Activated CD8-positive, alpha-beta T cell treated with anti-CD3 and anti-CD28 coated beads, Interleukin-2, amount 10 ng/mL, durations not matched to agents 7 days and 5 days (primary cell): ENCODE results near the gene ETAA1. TPM values are rescaled to one million over a fixed set of nuclear protein-coding genes. Genes with fewer than 3 reads are reported as not detected.

Experiments used
- ATAC-seq: fragments of 150-1000 bp; cut with Tn5 transposase; one replicate; pipeline ENCODE4 v1.10.0; 2021; ENCODE audit warnings: moderate library complexity
- CTCF ChIA-PET: fragments of 350-600 bp; sonication (Branson Sonifier 250); formaldehyde crosslinking; loops from one replicate; lab custom pipeline; 2021; ENCODE audit warnings: antibody characterized with exemption; lab: Charles Lee
- POLR2A ChIA-PET: fragments of 350-600 bp; sonication (Branson Sonifier 250); formaldehyde crosslinking; loops from one replicate; lab custom pipeline; 2021; ENCODE audit warnings: antibody characterized with exemption; lab: Charles Lee
- DNase-seq: peaks from one replicate; pipeline ENCODE4 v3.0.0-alpha.2; 2020
- H3K27ac Mint-ChIP-seq: one replicate; pipeline ENCODE4 v1.8.0; 2021; ENCODE audit warnings: mild to moderate bottlenecking, mixed read lengths
- H3K27me3 Mint-ChIP-seq: one replicate; pipeline ENCODE4 v1.8.0; 2021; ENCODE audit warnings: low read depth, mixed read lengths
- H3K36me3 Mint-ChIP-seq: one replicate; pipeline ENCODE4 v1.8.0; 2021; ENCODE audit warnings: low read depth, mixed read lengths
- H3K4me1 Mint-ChIP-seq: one replicate; pipeline ENCODE4 v1.8.0; 2021; ENCODE audit warnings: low read depth, mixed read lengths
- H3K4me3 Mint-ChIP-seq: one replicate; pipeline ENCODE4 v1.8.0; 2021; ENCODE audit warnings: mild to moderate bottlenecking, mixed read lengths
- H3K9me3 Mint-ChIP-seq: one replicate; pipeline ENCODE4 v1.8.0; 2022; ENCODE audit warnings: mixed read lengths; ENCODE audit not compliant: insufficient read depth
- total RNA-seq, 2 experiments: library from RNA; stranded (reverse); gene quantifications; one replicate each; pipeline ENCODE4 v1.2.3, GENCODE V29; 2021

Gene ETAA1
- total RNA-seq, 2 experiments from 2014 or later: 8.9 to 10.3 TPM

- ChIA-PET CTCF (no interaction called here), POLR2A (interaction anchor here (0.6 kb wide), 1 partner anchor 71 kb away, joined by 3 read pairs; no protein-coding TSS in a partner anchor)
- ATAC-seq: no peak
- DNase-seq: no peak
- Mint-ChIP-seq H3K4me1 (peaks cover 19% of the 10 kb centered on the region), H3K36me3 (peaks cover 23% of the 10 kb centered on the region), H3K4me3 (no peak overlapping the region), H3K27me3 (no peaks in the 10 kb centered on the region), H3K9me3 (no peaks in the 10 kb centered on the region), H3K27ac (no peak overlapping the region)
These were observed 2.0 kb downstream of the ETAA1 start for GRCh38 chr2:67399144-67399543.

GRCh38 chr2:67399831-67400489, 2.8 kb downstream of the ETAA1 start:
- no peak overlapping the region for H3K27ac Mint-ChIP-seq
- peaks cover 30% of the 10 kb centered on the region for H3K36me3 Mint-ChIP-seq
- no peaks in the 10 kb centered on the region for H3K9me3 Mint-ChIP-seq
- ChIA-PET POLR2A (no interaction called here), CTCF (no interaction called here)
- H3K27me3 Mint-ChIP-seq: no peaks in the 10 kb centered on the region
- no peak for DNase-seq
- peaks cover 20% of the 10 kb centered on the region for H3K4me1 Mint-ChIP-seq
- no peak for ATAC-seq
- no peak overlapping the region for H3K4me3 Mint-ChIP-seq

GRCh38 chr2:67400560-67401485, 3.7 kb downstream of the ETAA1 start:
- DNase-seq (no peak), ATAC-seq (no peak)
- Mint-ChIP-seq H3K36me3 (peaks cover 34% of the 10 kb centered on the region), H3K27me3 (no peaks in the 10 kb centered on the region), H3K4me1 (peaks cover 22% of the 10 kb centered on the region), H3K9me3 (no peaks in the 10 kb centered on the region), H3K4me3 (no peak overlapping the region), H3K27ac (no peak overlapping the region)
- ChIA-PET POLR2A (no interaction called here), CTCF (no interaction called here)

- ChIA-PET POLR2A (no interaction called here), CTCF (no interaction called here)
- Mint-ChIP-seq H3K27ac (no peak overlapping the region), H3K36me3 (peaks cover 31% of the 10 kb centered on the region), H3K27me3 (no peaks in the 10 kb centered on the region), H3K4me1 (peaks cover 6% of the 10 kb centered on the region), H3K9me3 (no peaks in the 10 kb centered on the region), H3K4me3 (no peak overlapping the region)
- DNase-seq (no peak), ATAC-seq (no peak)
These were observed 11.2 kb downstream of the ETAA1 start for GRCh38 chr2:67408346-67408745.

GRCh38 chr2:67412424-67412823, 15.3 kb downstream of the ETAA1 start:
- no peak for ATAC-seq
- Mint-ChIP-seq H3K4me3 (no peak overlapping the region), H3K4me1 (no peaks in the 10 kb centered on the region), H3K36me3 (peaks cover 9% of the 10 kb centered on the region), H3K27me3 (peaks cover 3% of the 10 kb centered on the region), H3K9me3 (no peaks in the 10 kb centered on the region), H3K27ac (no peak overlapping the region)
- POLR2A ChIA-PET: no interaction called here
- CTCF ChIA-PET: no interaction called here
- DNase-seq: no peak

- H3K27ac Mint-ChIP-seq: no peak overlapping the region
- peaks cover 7% of the 10 kb centered on the region for H3K36me3 Mint-ChIP-seq
- no peaks in the 10 kb centered on the region for H3K9me3 Mint-ChIP-seq
- ATAC-seq (no peak), DNase-seq (no peak)
- CTCF ChIA-PET: no interaction called here
- POLR2A ChIA-PET: no interaction called here
- H3K4me1 Mint-ChIP-seq: no peaks in the 10 kb centered on the region
- peaks cover 7% of the 10 kb centered on the region for H3K27me3 Mint-ChIP-seq
- no peak overlapping the region for H3K4me3 Mint-ChIP-seq
These were observed 17.7 kb downstream of the ETAA1 start for GRCh38 chr2:67414867-67415266.

- Mint-ChIP-seq H3K27ac (no peak overlapping the region), H3K4me1 (no peaks in the 10 kb centered on the region), H3K4me3 (no peak overlapping the region), H3K36me3 (peaks cover 2% of the 10 kb centered on the region), H3K27me3 (peaks cover 7% of the 10 kb centered on the region), H3K9me3 (no peaks in the 10 kb centered on the region)
- ChIA-PET POLR2A (no interaction called here), CTCF (no interaction called here)
- ATAC-seq: no peak
- DNase-seq: no peak
These were observed 19.0 kb downstream of the ETAA1 start for GRCh38 chr2:67416136-67416535.

GRCh38 chr2:67423489-67423888, 26.4 kb downstream of the ETAA1 start:
- no peak for DNase-seq
- CTCF ChIA-PET: no interaction called here
- Mint-ChIP-seq H3K4me1 (no peaks in the 10 kb centered on the region), H3K4me3 (no peak overlapping the region), H3K27ac (no peak overlapping the region), H3K36me3 (no peaks in the 10 kb centered on the region), H3K9me3 (no peaks in the 10 kb centered on the region), H3K27me3 (peaks cover 1% of the 10 kb centered on the region)
- ATAC-seq: no peak
- POLR2A ChIA-PET: interaction anchor here (0.7 kb wide), 1 partner anchor 137 kb away, joined by 3 read pairs; no protein-coding TSS in a partner anchor

- Mint-ChIP-seq H3K27ac (no peak overlapping the region), H3K4me1 (no peaks in the 10 kb centered on the region), H3K27me3 (no peaks in the 10 kb centered on the region), H3K4me3 (no peak overlapping the region), H3K9me3 (no peaks in the 10 kb centered on the region), H3K36me3 (no peaks in the 10 kb centered on the region)
- DNase-seq (no peak), ATAC-seq (no peak)
- POLR2A ChIA-PET: no interaction called here
- CTCF ChIA-PET: no interaction called here
These were observed 39.1 kb downstream of the ETAA1 start for GRCh38 chr2:67436221-67436620.

GRCh38 chr2:67437114-67437513, 40.0 kb downstream of the ETAA1 start:
- no peaks in the 10 kb centered on the region for H3K36me3 Mint-ChIP-seq
- ATAC-seq (no peak), DNase-seq (no peak)
- H3K27me3 Mint-ChIP-seq: no peaks in the 10 kb centered on the region
- POLR2A ChIA-PET: no interaction called here
- no peak overlapping the region for H3K4me3 Mint-ChIP-seq
- no peaks in the 10 kb centered on the region for H3K9me3 Mint-ChIP-seq
- no peak overlapping the region for H3K27ac Mint-ChIP-seq
- no peaks in the 10 kb centered on the region for H3K4me1 Mint-ChIP-seq
- CTCF ChIA-PET: no interaction called here

- no peak overlapping the region for H3K27ac Mint-ChIP-seq
- ATAC-seq (no peak), DNase-seq (no peak)
- no peaks in the 10 kb centered on the region for H3K4me1 Mint-ChIP-seq
- no peaks in the 10 kb centered on the region for H3K9me3 Mint-ChIP-seq
- ChIA-PET CTCF (no interaction called here), POLR2A (no interaction called here)
- H3K4me3 Mint-ChIP-seq: no peak overlapping the region
- H3K27me3 Mint-ChIP-seq: no peaks in the 10 kb centered on the region
- H3K36me3 Mint-ChIP-seq: no peaks in the 10 kb centered on the region
These were observed 41.2 kb downstream of the ETAA1 start for GRCh38 chr2:67438337-67438736.

GRCh38 chr2:67445652-67446268, 48.6 kb downstream of the ETAA1 start:
- Mint-ChIP-seq H3K36me3 (no peaks in the 10 kb centered on the region), H3K9me3 (no peaks in the 10 kb centered on the region), H3K27me3 (peaks cover 5% of the 10 kb centered on the region), H3K4me1 (no peaks in the 10 kb centered on the region), H3K4me3 (no peak overlapping the region), H3K27ac (no peak overlapping the region)
- DNase-seq (no peak), ATAC-seq (no peak)
- ChIA-PET CTCF (no interaction called here), POLR2A (no interaction called here)
